Natural killer cell (primary cell): ENCODE data around the gene WDR7. TPM values are rescaled to one million over a fixed set of nuclear protein-coding genes. Genes with fewer than 3 reads are reported as not detected.

ENCODE experiments used
- ATAC-seq, 3 donors: fragments of 150-1000 bp in 2 of 3; fragments of 200-7000 bp in 1 of 3; cut with Tn5 transposase; 1 replicate in 1 of 3; 2 replicates in 2 of 3; pipeline ENCODE4 v1.10.0; 2021; ENCODE audit warnings: mild to moderate bottlenecking in 2 of 3, moderate library complexity in 2 of 3
- DNase-seq, 2 donors: peaks; one replicate each; pipeline versions ENCODE4 v3.0.0 to v3.0.0-alpha.2; 2013 to 2021; ENCODE audit warnings: mixed read lengths in 1 of 2
- H3K27ac ChIP-seq: one replicate; pipeline ENCODE4 v1.5.1; 2013; ENCODE audit warnings: mild to moderate bottlenecking, low read length
- H3K27me3 ChIP-seq: one replicate; pipeline ENCODE4 v1.6.1; 2013; ENCODE audit warnings: low read length; ENCODE audit not compliant: control insufficient read depth, insufficient read depth
- H3K36me3 ChIP-seq: one replicate; pipeline ENCODE4 v1.6.1; 2013; ENCODE audit warnings: low read length; ENCODE audit not compliant: control insufficient read depth, insufficient read depth
- H3K4me1 ChIP-seq: one replicate; pipeline ENCODE4 v1.6.1; 2013; ENCODE audit warnings: low read length; ENCODE audit not compliant: control insufficient read depth, insufficient read depth
- H3K4me3 ChIP-seq: one replicate; pipeline ENCODE4 v1.5.1; 2013; ENCODE audit warnings: low read length
- H3K9me3 ChIP-seq: one replicate; pipeline ENCODE4 v1.6.1; 2013; ENCODE audit warnings: low read length; ENCODE audit not compliant: control insufficient read depth, insufficient read depth
- H3K27ac Mint-ChIP-seq, 2 donors: one replicate each; pipeline ENCODE4 v1.8.0; 2022; ENCODE audit warnings: mild to moderate bottlenecking in 2 of 2, mixed read lengths in 2 of 2, moderate library complexity in 1 of 2
- H3K27me3 Mint-ChIP-seq, 2 donors: one replicate each; pipeline ENCODE4 v1.8.0; 2022; ENCODE audit warnings: low read depth in 2 of 2, mixed read lengths in 2 of 2
- H3K36me3 Mint-ChIP-seq: one replicate; pipeline ENCODE4 v1.8.0; 2022; ENCODE audit warnings: mixed read lengths
- H3K4me1 Mint-ChIP-seq, 2 donors: one replicate each; pipeline ENCODE4 v1.8.0; 2022; ENCODE audit warnings: mixed read lengths in 2 of 2
- H3K4me3 Mint-ChIP-seq: one replicate; pipeline ENCODE4 v1.8.0; 2022; ENCODE audit warnings: mild to moderate bottlenecking, moderate library complexity, mixed read lengths
- H3K9me3 Mint-ChIP-seq, 2 donors: one replicate each; pipeline ENCODE4 v1.8.0; 2022; ENCODE audit warnings: mixed read lengths in 2 of 2
- CTCF ChIP-seq: fragments of 200-600 bp; IDR thresholded peaks from one replicate; pipeline ENCODE4 v1.8.0; 2022; ENCODE audit warnings: antibody characterized with exemption
- WGBS: methylation state at CpG from one replicate; pipeline ENCODE4 v1.1.7; 2013; ENCODE audit warnings: missing lambda C conversion rate; ENCODE audit not compliant: insufficient coverage; 5-methylcytosine and 5-hydroxymethylcytosine counted together
- intact Hi-C: fragments of 100-400 bp; cut with micrococcal nuclease; formaldehyde crosslinking; loops from one replicate; pipeline ENCODE4 v1.14.2; 2022
- total RNA-seq, 4 donors: library from RNA; stranded (reverse); fragments of 120-200 nt in 1 of 4; gene quantifications; one replicate each; pipeline versions ENCODE4 v1.2.3 to v1.2.4, GENCODE V29; 2013 to 2022

WDR7 gene
- total RNA-seq, 3 donors from 2014 or later (not counting 1 experiment from before 2014, with no cell fraction given) = 71.1 to 103 (median 77.3) TPM

- WGBS = 97% methylated on average over 2 of the region's 2 CpGs
- H3K36me3 Mint-ChIP-seq = no peaks in the 10 kb centered on the region
- no peak for ATAC-seq
Observed at GRCh38 chr18:56807901-56808300, 156.7 kb downstream of the WDR7 start.

GRCh38 chr18:56812674-56813073, 161.5 kb downstream of the WDR7 start:
- H3K9me3 ChIP-seq = no peaks in the 10 kb centered on the region
- Mint-ChIP-seq H3K36me3 (peaks cover 7% of the 10 kb centered on the region), H3K4me1 (peaks cover 12 to 28% of the 10 kb centered on the region in 2 donors), H3K27me3 (no peaks in the 10 kb centered on the region), H3K27ac (no peak overlapping the region), H3K9me3 (no peaks in the 10 kb centered on the region), H3K4me3 (no peak overlapping the region)
- ATAC-seq (no peak), DNase-seq (no peak)
- H3K27ac ChIP-seq = no peak overlapping the region
- no peaks in the 10 kb centered on the region for H3K4me1 ChIP-seq
- intact Hi-C loops = no loop called here
- WGBS = 98% methylated on average over 2 of the region's 5 CpGs
- no peak for TF ChIP-seq CTCF
- peaks cover 3% of the 10 kb centered on the region for H3K36me3 ChIP-seq
- H3K4me3 ChIP-seq = no peak overlapping the region
- H3K27me3 ChIP-seq = no peaks in the 10 kb centered on the region

More at GRCh38 chr18:56807901-56808300, 156.7 kb downstream of the WDR7 start:
- H3K27me3 ChIP-seq = no peaks in the 10 kb centered on the region
- Mint-ChIP-seq H3K27ac (no peak overlapping the region), H3K4me3 (no peak overlapping the region), H3K9me3 (no peaks in the 10 kb centered on the region), H3K27me3 (no peaks in the 10 kb centered on the region), H3K4me1 (peaks cover 0 to 25% of the 10 kb centered on the region in 2 donors)
- H3K36me3 ChIP-seq = no peaks in the 10 kb centered on the region
- no peak for DNase-seq
- no peaks in the 10 kb centered on the region for H3K4me1 ChIP-seq
- no peak overlapping the region for H3K27ac ChIP-seq
- intact Hi-C loops = no loop called here
- H3K9me3 ChIP-seq = no peaks in the 10 kb centered on the region
- no peak for TF ChIP-seq CTCF
- no peak overlapping the region for H3K4me3 ChIP-seq

- DNase-seq (no peak), ATAC-seq (no peak)
- no peaks in the 10 kb centered on the region for H3K9me3 ChIP-seq
- no peaks in the 10 kb centered on the region for H3K27me3 Mint-ChIP-seq
- peaks cover 3% of the 10 kb centered on the region for H3K36me3 ChIP-seq
- no peak for TF ChIP-seq CTCF
- H3K27ac ChIP-seq = no peak overlapping the region
- peaks cover 7% of the 10 kb centered on the region for H3K36me3 Mint-ChIP-seq
- no peaks in the 10 kb centered on the region for H3K4me1 ChIP-seq
- no peak overlapping the region for H3K4me3 Mint-ChIP-seq
- H3K4me3 ChIP-seq = no peak overlapping the region
- peaks cover 12 to 19% of the 10 kb centered on the region in 2 donors for H3K4me1 Mint-ChIP-seq
- intact Hi-C loops = no loop called here
- H3K27me3 ChIP-seq = no peaks in the 10 kb centered on the region
- no peaks in the 10 kb centered on the region for H3K9me3 Mint-ChIP-seq
- 97% methylated on average over 7 of the region's 7 CpGs for WGBS
- H3K27ac Mint-ChIP-seq = peak overlapping the region in 1 of 2 donors; percentile 45
Observed at GRCh38 chr18:56815926-56816325, 164.8 kb downstream of the WDR7 start.

GRCh38 chr18:56823986-56824565, 172.9 kb downstream of the WDR7 start:
- Histone ChIP-seq H3K27me3 (no peaks in the 10 kb centered on the region), H3K27ac (no peak overlapping the region), H3K36me3 (no peaks in the 10 kb centered on the region), H3K4me1 (no peaks in the 10 kb centered on the region), H3K4me3 (no peak overlapping the region), H3K9me3 (no peaks in the 10 kb centered on the region)
- Mint-ChIP-seq H3K36me3 (peaks cover 8% of the 10 kb centered on the region), H3K27ac (peak overlapping the region; percentile 6 to 7), H3K9me3 (no peaks in the 10 kb centered on the region), H3K4me1 (peaks cover 17 to 18% of the 10 kb centered on the region in 2 donors), H3K4me3 (no peak overlapping the region), H3K27me3 (no peaks in the 10 kb centered on the region)
- 100% methylated on average over 1 of the region's 1 CpG for WGBS
- no peak for TF ChIP-seq CTCF
- ATAC-seq (no peak), DNase-seq (no peak)
- intact Hi-C loops = no loop called here
